Activated CD8-positive, alpha-beta T cell treated with anti-CD3 and anti-CD28 coated beads for 36 hours (primary cell): ENCODE data around the gene CD2. TPM values are rescaled to one million over a fixed set of nuclear protein-coding genes. Genes with fewer than 3 reads are reported as not detected.

Experiments used
- ATAC-seq: fragments of 200-7000 bp; cut with Tn5 transposase; one replicate; pipeline ENCODE4 v1.10.0; 2021; ENCODE audit warnings: mild to moderate bottlenecking, moderate library complexity
- CTCF ChIA-PET: fragments of 350-600 bp; sonication (Branson Sonifier 250); formaldehyde crosslinking; loops from one replicate; lab custom pipeline; 2021; ENCODE audit warnings: antibody characterized with exemption; lab: Charles Lee
- POLR2A ChIA-PET: fragments of 350-600 bp; sonication (Branson Sonifier 250); formaldehyde crosslinking; loops from one replicate; lab custom pipeline; 2021; ENCODE audit warnings: antibody characterized with exemption; lab: Charles Lee
- DNase-seq: peaks from one replicate; pipeline ENCODE4 v3.0.0-alpha.2; 2020
- H3K27ac Mint-ChIP-seq: one replicate; pipeline ENCODE4 v1.8.0; 2021; ENCODE audit warnings: mild to moderate bottlenecking, mixed read lengths
- H3K27me3 Mint-ChIP-seq: one replicate; pipeline ENCODE4 v1.8.0; 2021; ENCODE audit warnings: mixed read lengths
- H3K36me3 Mint-ChIP-seq: one replicate; pipeline ENCODE4 v1.8.0; 2021; ENCODE audit warnings: low read depth, mixed read lengths
- H3K4me1 Mint-ChIP-seq: one replicate; pipeline ENCODE4 v1.8.0; 2021; ENCODE audit warnings: low read depth, mixed read lengths
- H3K4me3 Mint-ChIP-seq: one replicate; pipeline ENCODE4 v1.8.0; 2021; ENCODE audit warnings: mild to moderate bottlenecking, moderate library complexity, mixed read lengths
- H3K9me3 Mint-ChIP-seq: one replicate; pipeline ENCODE4 v1.8.0; 2021; ENCODE audit warnings: mixed read lengths
- intact Hi-C: fragments of 100-400 bp; cut with micrococcal nuclease; formaldehyde crosslinking; loops from one replicate; pipeline ENCODE4 v1.10.0; 2022
- total RNA-seq, 2 experiments: library from RNA; stranded (reverse); gene quantifications; one replicate each; pipeline ENCODE4 v1.2.3, GENCODE V29; 2021
- TF ChIP-seq, protein P1 (sequence below): fragments of 200-600 bp; IDR thresholded peaks from one replicate; pipeline ENCODE4 v1.8.0; 2022; ENCODE audit warnings: antibody characterized with exemption, mild to moderate bottlenecking

Gene CD2
- total RNA-seq, 2 experiments from 2014 or later, result 217 to 220 TPM

DNA sequence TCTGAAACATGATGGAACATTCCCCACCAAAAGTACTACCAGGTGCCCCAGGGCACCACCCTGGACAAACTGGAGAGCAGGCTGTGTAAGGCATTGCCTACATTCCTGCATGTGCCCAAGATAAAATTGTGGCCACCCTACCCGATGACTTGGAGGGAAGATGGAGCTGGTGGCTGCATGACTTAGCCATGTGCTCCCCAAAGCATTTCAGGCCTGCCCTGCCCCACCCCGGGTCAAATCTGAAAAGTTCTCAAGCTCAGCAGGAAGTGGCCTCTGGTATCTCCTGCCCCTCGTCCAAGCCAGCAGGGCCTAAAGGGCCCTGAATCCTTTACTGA is 8.5 kb downstream of the CD2 start:
- intact Hi-C loops, result loop anchor here (5.0 kb wide), 2 partner anchors 35 to 300 kb away; partner anchors contain the start of gene TTF2
- Mint-ChIP-seq H3K4me1 (peaks cover 71% of the 10 kb centered on the region), H3K9me3 (peaks cover 1% of the 10 kb centered on the region)

DNA sequence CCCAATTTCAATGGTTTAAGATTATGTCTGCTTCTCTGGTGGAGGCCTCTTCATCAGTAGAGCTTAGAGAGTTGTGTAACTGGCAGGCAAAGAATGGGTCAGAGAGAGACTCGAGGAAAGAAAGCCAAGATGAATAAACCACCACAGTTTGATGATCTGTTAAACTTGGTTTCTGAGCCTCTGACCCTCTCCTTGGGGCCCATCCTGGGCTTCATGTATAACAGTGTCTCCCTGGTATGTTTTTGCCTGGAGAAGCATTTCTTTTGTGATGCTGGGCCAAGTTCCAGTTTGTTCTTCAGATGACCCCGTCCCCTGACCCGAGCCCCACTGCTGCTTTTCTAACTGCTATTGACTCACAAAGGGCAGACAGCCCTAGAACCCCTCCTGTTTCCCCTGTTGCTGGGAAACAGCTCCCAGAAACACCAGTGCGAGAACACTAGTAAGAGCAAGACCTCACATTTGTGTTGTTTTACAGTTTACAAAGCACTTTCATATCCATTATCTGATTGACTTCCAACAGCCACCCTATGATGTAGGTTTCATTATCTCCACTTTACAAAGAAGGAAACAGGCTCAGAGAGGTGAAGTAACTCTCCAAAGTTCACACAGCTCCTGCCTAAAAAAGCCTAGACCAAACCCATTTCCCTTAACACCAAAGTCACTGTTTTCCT is 9.0 kb downstream of the CD2 start:
- Mint-ChIP-seq H3K27ac (peak overlapping the region; percentile 99), H3K9me3 (peaks cover 1% of the 10 kb centered on the region), H3K4me1 (peaks cover 76% of the 10 kb centered on the region), H3K4me3 (peak overlapping the region; percentile 98), H3K36me3 (peaks cover 99% of the 10 kb centered on the region), H3K27me3 (no peaks in the 10 kb centered on the region)
- ChIA-PET CTCF (interaction anchor here (0.8 to 12.5 kb wide), 16 partner anchors 10 to 296 kb away, joined by 3 to 167 read pairs (median 10); partner anchors contain the start of genes CD2 and TTF2), POLR2A (interaction anchor here (0.9 to 18.7 kb wide), 15 partner anchors 10 to 314 kb away, joined by 3 to 850 read pairs (median 7); partner anchors contain the start of genes CD2 and TTF2)
- intact Hi-C loops, result loop anchor here (5.0 kb wide), 2 partner anchors 36 to 299 kb away; partner anchors contain the start of gene TTF2
- ATAC-seq, result peak; percentile 48
- TF ChIP-seq, protein P1, sequence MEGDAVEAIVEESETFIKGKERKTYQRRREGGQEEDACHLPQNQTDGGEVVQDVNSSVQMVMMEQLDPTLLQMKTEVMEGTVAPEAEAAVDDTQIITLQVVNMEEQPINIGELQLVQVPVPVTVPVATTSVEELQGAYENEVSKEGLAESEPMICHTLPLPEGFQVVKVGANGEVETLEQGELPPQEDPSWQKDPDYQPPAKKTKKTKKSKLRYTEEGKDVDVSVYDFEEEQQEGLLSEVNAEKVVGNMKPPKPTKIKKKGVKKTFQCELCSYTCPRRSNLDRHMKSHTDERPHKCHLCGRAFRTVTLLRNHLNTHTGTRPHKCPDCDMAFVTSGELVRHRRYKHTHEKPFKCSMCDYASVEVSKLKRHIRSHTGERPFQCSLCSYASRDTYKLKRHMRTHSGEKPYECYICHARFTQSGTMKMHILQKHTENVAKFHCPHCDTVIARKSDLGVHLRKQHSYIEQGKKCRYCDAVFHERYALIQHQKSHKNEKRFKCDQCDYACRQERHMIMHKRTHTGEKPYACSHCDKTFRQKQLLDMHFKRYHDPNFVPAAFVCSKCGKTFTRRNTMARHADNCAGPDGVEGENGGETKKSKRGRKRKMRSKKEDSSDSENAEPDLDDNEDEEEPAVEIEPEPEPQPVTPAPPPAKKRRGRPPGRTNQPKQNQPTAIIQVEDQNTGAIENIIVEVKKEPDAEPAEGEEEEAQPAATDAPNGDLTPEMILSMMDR, result no peak
- peak; percentile 86 for DNase-seq

More for the DNA sequence above, 8.5 kb downstream of the CD2 start:
- POLR2A ChIA-PET, result interaction anchor here (0.9 to 18.7 kb wide), 13 partner anchors 11 to 296 kb away, joined by 3 to 850 read pairs (median 12); partner anchors contain the start of genes CD2 and TTF2
- TF ChIP-seq, protein P1, result no peak
- DNase-seq (peak; percentile 59), ATAC-seq (peak; percentile 1)
- CTCF ChIA-PET, result interaction anchor here (0.8 to 12.5 kb wide), 10 partner anchors 9 to 297 kb away, joined by 3 to 167 read pairs (median 16); partner anchors contain the start of genes CD2 and TTF2
- H3K36me3 Mint-ChIP-seq, result peaks cover 98% of the 10 kb centered on the region
- peak overlapping the region; percentile 98 for H3K4me3 Mint-ChIP-seq
- peak overlapping the region; percentile 99 for H3K27ac Mint-ChIP-seq
- no peaks in the 10 kb centered on the region for H3K27me3 Mint-ChIP-seq

DNA sequence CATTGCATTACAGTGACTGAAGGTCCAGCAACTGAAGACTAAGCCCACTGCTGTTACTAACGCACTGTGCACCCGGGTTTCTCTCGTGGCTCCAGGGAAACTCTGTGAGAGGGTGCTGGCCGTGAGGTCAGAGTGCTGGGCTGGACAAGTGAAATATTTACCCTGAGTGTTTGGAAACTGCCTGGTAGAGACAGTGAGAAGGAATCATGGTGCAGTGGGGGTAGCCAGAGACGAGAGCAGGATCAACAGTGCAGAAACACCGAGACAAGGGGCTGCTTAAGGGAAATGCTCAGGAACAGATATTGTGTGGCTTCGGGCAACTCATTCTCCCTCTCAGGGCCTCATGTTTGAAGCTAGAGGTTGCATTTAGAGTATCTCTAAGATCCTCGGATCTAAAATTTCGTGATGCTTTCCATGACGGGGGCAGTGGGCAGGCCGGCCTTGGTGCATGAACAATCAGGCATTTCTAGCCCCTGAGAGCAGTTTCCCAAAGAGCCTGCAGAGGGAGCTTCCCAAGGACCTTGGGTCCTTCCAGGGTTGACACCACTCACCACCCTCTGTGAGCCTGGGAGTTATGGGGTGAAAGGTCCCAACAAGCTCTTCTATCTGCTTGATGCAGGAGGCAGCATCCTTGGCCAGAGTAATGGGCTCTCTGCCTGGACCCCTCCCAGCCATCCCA is 9.7 kb downstream of the CD2 start:
- H3K9me3 Mint-ChIP-seq, result peaks cover 1% of the 10 kb centered on the region
- ChIA-PET POLR2A (interaction anchor here (0.6 to 18.7 kb wide), 20 partner anchors 9 to 314 kb away, joined by 3 to 850 read pairs (median 4); partner anchors contain the start of genes CD2 and TTF2), CTCF (interaction anchor here (0.6 to 12.5 kb wide), 22 partner anchors 9 to 295 kb away, joined by 3 to 167 read pairs (median 4); partner anchors contain the start of genes CD2 and TTF2)
- intact Hi-C loops, result loop anchor here (2.0 to 5.0 kb wide), 3 partner anchors 37 to 298 kb away; partner anchors contain the start of gene TTF2
- DNase-seq (peak; percentile 86), ATAC-seq (peak; percentile 21)
- H3K27me3 Mint-ChIP-seq, result no peaks in the 10 kb centered on the region
- peaks cover 99% of the 10 kb centered on the region for H3K36me3 Mint-ChIP-seq
- H3K4me3 Mint-ChIP-seq, result peak overlapping the region; percentile 98
- H3K4me1 Mint-ChIP-seq, result peaks cover 83% of the 10 kb centered on the region
- H3K27ac Mint-ChIP-seq, result peak overlapping the region; percentile 99
- TF ChIP-seq, protein P1, result peak; percentile 39

DNA sequence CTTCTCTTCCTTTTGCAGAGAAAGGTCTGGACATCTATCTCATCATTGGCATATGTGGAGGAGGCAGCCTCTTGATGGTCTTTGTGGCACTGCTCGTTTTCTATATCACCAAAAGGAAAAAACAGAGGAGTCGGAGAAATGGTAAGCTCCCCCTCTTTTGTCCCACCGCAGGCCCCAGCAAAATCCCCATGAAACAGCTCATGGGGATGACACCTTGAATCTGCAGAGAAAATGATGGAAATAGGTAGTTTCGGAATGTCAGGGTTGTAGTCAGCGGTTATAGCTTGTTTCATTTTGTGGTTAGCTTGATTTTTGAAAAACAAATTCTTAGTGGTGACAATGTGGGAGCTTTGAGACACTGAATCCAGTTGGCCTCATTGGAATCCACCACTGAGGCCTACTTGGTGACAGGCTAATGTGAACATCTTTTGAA is 10.3 kb downstream of the CD2 start:
- intact Hi-C loops, result loop anchor here (2.0 to 5.0 kb wide), 3 partner anchors 37 to 298 kb away; partner anchors contain the start of gene TTF2
- Mint-ChIP-seq H3K27me3 (no peaks in the 10 kb centered on the region), H3K9me3 (peaks cover 1% of the 10 kb centered on the region), H3K4me1 (peaks cover 89% of the 10 kb centered on the region), H3K36me3 (peaks cover 99% of the 10 kb centered on the region), H3K4me3 (peak overlapping the region; percentile 98), H3K27ac (peak overlapping the region; percentile 99)
- ChIA-PET POLR2A (interaction anchor here (0.7 to 18.7 kb wide), 17 partner anchors 9 to 313 kb away, joined by 3 to 850 read pairs (median 6); partner anchors contain the start of genes CD2 and TTF2), CTCF (interaction anchor here (0.6 to 12.5 kb wide), 20 partner anchors 9 to 295 kb away, joined by 3 to 167 read pairs (median 6); partner anchors contain the start of genes CD2 and TTF2)
- TF ChIP-seq, protein P1, result no peak
- ATAC-seq (peak; percentile 34), DNase-seq (peak; percentile 85)
